DOHH2 (cell line): ENCODE results near the gene SLC25A41.

Experiments
- CTCF ChIP-seq: fragments of 200-600 bp; sonication (generic); IDR thresholded peaks from one replicate; pipeline ENCODE4 v1.5.1; 2014; ENCODE audit warnings: antibody characterized with exemption, mild to moderate bottlenecking, low read depth, low read length; ENCODE audit not compliant: poor library complexity, severe bottlenecking
- EZH2phosphoT487 ChIP-seq: fragments of 200-600 bp; sonication (generic); IDR thresholded peaks from 2 replicates; pipeline ENCODE4 v1.6.1; 2017; ENCODE audit warnings: borderline replicate concordance, mild to moderate bottlenecking, antibody characterized with exemption, low read length, moderate library complexity, mixed read lengths

GRCh38 chr19:6381030-6381750 lies 52.4 kb downstream of the SLC25A41 start:
- TF ChIP-seq CTCF, result no peak
- no peak for TF ChIP-seq EZH2phosphoT487
